Suprapubic skin (tissue), 4 donors: ENCODE data around the gene SLC8A2. TPM values are rescaled to one million over a fixed set of nuclear protein-coding genes. Genes with fewer than 3 reads are reported as not detected.
A peak's percentile ranks its signal among the peaks of the same experiment; 100 is the strongest.

Experiments
- DNase-seq, 2 donors: peaks; one replicate each; pipeline ENCODE4 v3.0.0-alpha.2; 2019; ENCODE audit warnings: low spot score in 2 of 2
- H3K27ac ChIP-seq: fragments of 200-600 bp; sonication (generic); one replicate; pipeline ENCODE4 v1.5.1; 2019
- H3K27me3 ChIP-seq: fragments of 200-600 bp; sonication (generic); one replicate; pipeline ENCODE4 v1.5.1; 2019
- H3K36me3 ChIP-seq: fragments of 200-600 bp; sonication (generic); one replicate; pipeline ENCODE4 v1.5.1; 2019
- H3K4me1 ChIP-seq: fragments of 200-600 bp; sonication (generic); one replicate; pipeline ENCODE4 v1.5.1; 2019
- H3K4me3 ChIP-seq: fragments of 200-600 bp; sonication (generic); one replicate; pipeline ENCODE4 v1.5.1; 2019; ENCODE audit warnings: mild to moderate bottlenecking
- H3K9me3 ChIP-seq: fragments of 200-600 bp; sonication (generic); one replicate; pipeline ENCODE4 v1.5.1; 2019
- CTCF ChIP-seq, 2 donors: fragments of 200-600 bp in 1 of 2; fragments of 450-650 bp in 1 of 2; sonication (generic) in 1 of 2; IDR thresholded peaks; one replicate each; pipeline ENCODE4 v1.5.1; 2016 to 2019; ENCODE audit warnings: antibody characterized with exemption in 2 of 2, mild to moderate bottlenecking in 1 of 2, moderate library complexity in 1 of 2
- EP300 ChIP-seq: sonication (generic); formaldehyde crosslinking; IDR thresholded peaks from one replicate; pipeline ENCODE4 v1.6.1; 2017; ENCODE audit warnings: antibody characterized with exemption
- POLR2A ChIP-seq, 2 donors: fragments of 450-650 bp; IDR thresholded peaks; one replicate each; pipeline ENCODE4 v1.6.1; 2017; ENCODE audit warnings: antibody characterized with exemption in 2 of 2, mild to moderate bottlenecking in 2 of 2, moderate library complexity in 2 of 2
- POLR2AphosphoS5 ChIP-seq, 3 donors: sonication (generic); formaldehyde crosslinking; IDR thresholded peaks; one replicate each; pipeline ENCODE4 v1.6.1; 2017; ENCODE audit warnings: antibody characterized with exemption in 3 of 3
- WGBS: methylation state at CpG from one replicate; pipeline ENCODE4 v1.1.5; 2018; 5-methylcytosine and 5-hydroxymethylcytosine counted together
- total RNA-seq, 4 donors: library from RNA; depleted of rRNA; stranded (reverse); fragments of >200 nt; gene quantifications; one replicate each; pipeline ENCODE4 v1.1.0, GENCODE V29; 2016

The SLC8A2 gene
- total RNA-seq, 4 donors from 2014 or later: 0.26 to 1.2 (median 0.38) TPM; not detected in 1

GRCh38 chr19:47475465-47475864 is 3.8 kb upstream of the SLC8A2 start:
- H3K9me3 ChIP-seq: no peaks in the 10 kb centered on the region
- no peak overlapping the region for H3K4me3 ChIP-seq
- WGBS: 84% methylated on average over 9 of the region's 9 CpGs
- TF ChIP-seq POLR2AphosphoS5 (IDR thresholded peaks at IDR 0.05) (no peak), POLR2A (IDR thresholded peaks at IDR 0.05) (no peak), EP300 (no peak), CTCF (IDR thresholded peaks at IDR 0.05) (no peak)
- peaks cover 40% of the 10 kb centered on the region for H3K27me3 ChIP-seq
- peaks cover 23% of the 10 kb centered on the region for H3K4me1 ChIP-seq
- H3K36me3 ChIP-seq: no peaks in the 10 kb centered on the region
- DNase-seq: no peak
- H3K27ac ChIP-seq: no peak overlapping the region

DNA sequence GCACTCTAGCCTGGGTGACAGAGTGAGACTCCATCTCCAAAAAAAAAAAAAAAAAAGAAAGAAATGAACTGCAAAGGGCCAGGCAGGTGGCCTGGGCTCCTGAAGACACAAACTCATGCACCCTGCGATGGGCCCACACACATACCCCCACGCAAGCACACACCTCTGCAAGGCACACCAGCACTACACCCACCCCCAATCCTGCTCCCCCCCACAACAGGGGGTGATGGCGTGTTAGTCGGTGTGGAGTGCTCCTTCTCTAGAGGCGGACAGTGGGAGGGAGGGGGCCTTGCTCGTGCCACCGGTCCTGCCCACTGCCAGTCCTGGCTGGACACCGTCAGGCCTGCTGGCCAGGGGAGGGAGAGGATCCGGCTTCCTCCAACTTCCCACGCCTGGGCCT is 1.6 kb upstream of the SLC8A2 start:
- no peak overlapping the region for H3K27ac ChIP-seq
- no peaks in the 10 kb centered on the region for H3K9me3 ChIP-seq
- peaks cover 15% of the 10 kb centered on the region for H3K4me1 ChIP-seq
- H3K27me3 ChIP-seq: peaks cover 62% of the 10 kb centered on the region
- no peaks in the 10 kb centered on the region for H3K36me3 ChIP-seq
- 78% methylated on average over 6 of the region's 10 CpGs for WGBS
- no peak for DNase-seq
- no peak overlapping the region for H3K4me3 ChIP-seq
- TF ChIP-seq POLR2AphosphoS5 (IDR thresholded peaks at IDR 0.05) (no peak), CTCF (IDR thresholded peaks at IDR 0.05) (no peak), POLR2A (IDR thresholded peaks at IDR 0.05) (no peak), EP300 (no peak)

DNA sequence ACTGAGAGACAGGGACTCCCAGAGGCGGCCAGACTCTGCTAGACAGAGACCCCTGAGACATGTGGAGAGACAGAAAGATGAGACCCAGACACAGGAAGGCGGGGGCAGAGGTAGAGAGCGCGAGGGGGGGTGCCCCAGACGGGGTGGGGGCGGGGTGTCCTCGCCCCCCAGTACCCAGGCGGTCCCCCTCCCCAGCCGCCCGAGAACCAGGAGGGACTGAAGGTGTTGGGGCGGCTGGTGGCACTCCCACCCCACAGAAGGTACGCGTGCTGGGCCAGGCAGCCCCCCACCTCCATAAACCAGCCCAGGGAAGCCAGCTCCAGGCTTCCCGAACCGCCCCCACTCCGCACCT is 336 bp downstream of the SLC8A2 start:
- TF ChIP-seq CTCF (IDR thresholded peaks at IDR 0.05) (no peak), POLR2A (IDR thresholded peaks at IDR 0.05) (no peak), POLR2AphosphoS5 (IDR thresholded peaks at IDR 0.05) (no peak), EP300 (no peak)
- WGBS: 4% methylated on average over 11 of the region's 16 CpGs
- H3K9me3 ChIP-seq: no peaks in the 10 kb centered on the region

GRCh38 chr19:47470447-47471195 is 1.1 kb downstream of the SLC8A2 start:
- TF ChIP-seq EP300 (no peak), CTCF (IDR thresholded peaks at IDR 0.05) (no peak), POLR2A (IDR thresholded peaks at IDR 0.05) (no peak), POLR2AphosphoS5 (IDR thresholded peaks at IDR 0.05) (no peak)
- Histone ChIP-seq H3K9me3 (no peaks in the 10 kb centered on the region), H3K4me3 (no peak overlapping the region), H3K27ac (no peak overlapping the region), H3K4me1 (peaks cover 15% of the 10 kb centered on the region), H3K27me3 (peaks cover 83% of the 10 kb centered on the region), H3K36me3 (no peaks in the 10 kb centered on the region)
- WGBS: 22% methylated on average over 13 of the region's 13 CpGs
- DNase-seq: no peak

More for the DNA sequence above, 336 bp downstream of the SLC8A2 start:
- peaks cover 76% of the 10 kb centered on the region for H3K27me3 ChIP-seq
- no peak for DNase-seq
- H3K4me3 ChIP-seq: peak overlapping the region; percentile 1
- H3K27ac ChIP-seq: no peak overlapping the region
- H3K4me1 ChIP-seq: peaks cover 15% of the 10 kb centered on the region
- H3K36me3 ChIP-seq: no peaks in the 10 kb centered on the region

GRCh38 chr19:47469719-47470118 is 2.0 kb downstream of the SLC8A2 start:
- H3K36me3 ChIP-seq: no peaks in the 10 kb centered on the region
- peaks cover 15% of the 10 kb centered on the region for H3K4me1 ChIP-seq
- peaks cover 87% of the 10 kb centered on the region for H3K27me3 ChIP-seq
- no peak for DNase-seq
- H3K9me3 ChIP-seq: no peaks in the 10 kb centered on the region
- no peak overlapping the region for H3K4me3 ChIP-seq
- WGBS: no CpG with 5 or more reads among the region's 12 CpGs
- TF ChIP-seq POLR2AphosphoS5 (IDR thresholded peaks at IDR 0.05) (no peak), CTCF (IDR thresholded peaks at IDR 0.05) (no peak), EP300 (no peak), POLR2A (IDR thresholded peaks at IDR 0.05) (no peak)
- no peak overlapping the region for H3K27ac ChIP-seq
